ENCODE measurements around the gene S100A14. TPM values are rescaled to one million over a fixed set of nuclear protein-coding genes. Genes with fewer than 3 reads are reported as not detected.

The S100A14 gene
- total and polyA plus RNA-seq, 9 of the 15 experiments (the other 6 are each of a cell fraction or from before 2014, with no cell fraction given) = 0.10 to 0.64 (median 0.24) TPM; not detected in 3

GRCh38 chr1:153566414-153567371 is 49.4 kb downstream of the S100A14 start:
- WGBS (ENCODE audit: insufficient coverage, low coverage, missing lambda C conversion rate) = 36% methylated on average over 15 of the region's 16 CpGs
- no TSS peak for BruUV-seq (replicated peaks)
- in situ Hi-C loops (cut with MboI) (loop anchor here (5.0 to 10.0 kb wide), 2 partner anchors 34 to 52 kb away; no protein-coding TSS in a partner anchor), intact Hi-C loops (cut with micrococcal nuclease) (loop anchor here (5.0 kb wide), 1 partner anchor 181 kb away; no protein-coding TSS in a partner anchor)
- no peaks in the 10 kb centered on the region for H3K27me3 ChIP-seq (ENCODE audit: control insufficient read depth in 2 of 2, insufficient read depth in 2 of 2, low read length in 2 of 2)
- H4K20me1 ChIP-seq (replicated peaks; ENCODE audit: control insufficient read depth, insufficient read depth, low read length) = no peaks in the 10 kb centered on the region
- H3K9ac ChIP-seq (ENCODE audit: insufficient read depth in 1 of 2, low read depth in 2 of 2, low read length in 2 of 2) = peak overlapping the region; percentile 60 to 89; a peak in 3 of 4 replicates
- DNase-seq (ENCODE audit: extremely low read depth in 1 of 4, low spot score in 3 of 4) = peak; percentile 93 to 97 (median 96)
- FAIRE-seq = peak; percentile 91
- H3K4me3 ChIP-seq = no peak overlapping the region
- H3K79me2 ChIP-seq (ENCODE audit: control insufficient read depth, insufficient read depth, low read length) = no peaks in the 10 kb centered on the region
- H3K27ac ChIP-seq (ENCODE audit: extremely low read depth, low read depth, low read length) = peak overlapping the region; percentile 95
- peak overlapping the region; percentile 91 for H2AFZ ChIP-seq (ENCODE audit: low read depth, low read length)
- peak; percentile 89 for ATAC-seq
- ChIA-PET CTCF (ENCODE audit: low intra/inter-chr PET ratio) (interaction anchor here (5.0 kb wide), 1 partner anchor 56 kb away, joined by 58 read pairs; no protein-coding TSS in a partner anchor), POLR2A (interaction anchor here (0.5 to 1.2 kb wide), 4 partner anchors 37 to 1435 kb away, joined by 3 to 6 read pairs (median 4); partner anchors contain the start of gene S100A1)
- H3K4me2 ChIP-seq (ENCODE audit: insufficient read depth, low read length) = peak overlapping the region; percentile 62
- H3K9me1 ChIP-seq (ENCODE audit: control insufficient read depth, insufficient read depth, low read length) = peaks cover 9% of the 10 kb centered on the region
- no peaks in the 10 kb centered on the region for H3K36me3 ChIP-seq (ENCODE audit: control insufficient read depth, insufficient read depth, low read length)
- peaks cover 37 to 38% of the 10 kb centered on the region in 2 experiments for H3K4me1 ChIP-seq (replicated peaks in 1 of 2; ENCODE audit: control insufficient read depth in 2 of 2, insufficient read depth in 2 of 2, low read length in 2 of 2)
- no peaks in the 10 kb centered on the region for H3K9me3 ChIP-seq (replicated peaks; ENCODE audit: control insufficient read depth, insufficient read depth, low read depth, low read length)
- TF ChIP-seq ZFP1 (CRISPR knock-in tag; IDR thresholded peaks at IDR 0.05) (no peak), C11orf30 (IDR thresholded peaks at IDR 0.05; ENCODE audit: low read depth) (peak; percentile 85), ZBTB26 (CRISPR knock-in tag; IDR thresholded peaks at IDR 0.05) (peak; percentile 28; the same call in 1 of the 2 replicates), ZBTB49 (CRISPR knock-in tag; IDR thresholded peaks at IDR 0.05; ENCODE audit: borderline replicate concordance) (no peak), STAT5A (IDR thresholded peaks at IDR 0.05; ENCODE audit: borderline replicate concordance, low read length) (peak; percentile 22; the same call in 1 of the 2 replicates), MBD2 (IDR thresholded peaks at IDR 0.05; ENCODE audit: borderline replicate concordance, low read depth) (peak; percentile 85), MTA1 (IDR thresholded peaks at IDR 0.05; ENCODE audit: borderline replicate concordance) (peak; percentile 79; the same call in 1 of the 2 replicates), CREB3 (tag; conservative IDR thresholded peaks at IDR 0.05; ENCODE audit: low read depth) (peak; percentile 45; the same call in 1 of the 2 replicates), GATAD2A (IDR thresholded peaks at IDR 0.05) (peak; percentile 99), ARID1B (IDR thresholded peaks at IDR 0.05) (peak; percentile 94), ARID2 (IDR thresholded peaks at IDR 0.05) (no peak), HLTF (IDR thresholded peaks at IDR 0.05) (0 out of 2 replicates have a peak, but pooled peaks have one; percentile 53), CHD4 (IDR thresholded peaks at IDR 0.05; ENCODE audit: insufficient read depth, insufficient replicate concordance, low read depth, low read length, poor library complexity, severe bottlenecking) (no peak), ZC3H8 (IDR thresholded peaks at IDR 0.05) (0 out of 2 replicates have a peak, but pooled peaks have one; percentile 53), ZC3H4 (CRISPR knock-in tag; IDR thresholded peaks at IDR 0.05; ENCODE audit: borderline replicate concordance) (no peak), ZNF76 (CRISPR knock-in tag; IDR thresholded peaks at IDR 0.05; ENCODE audit: borderline replicate concordance) (no peak), KLF13 (tag; IDR thresholded peaks at IDR 0.05; ENCODE audit: borderline replicate concordance, low read depth) (peak; percentile 50; the same call in 1 of the 2 replicates)

All from K562 (cell line).